ENCODE measurements around the gene C3. TPM values are rescaled to one million over a fixed set of nuclear protein-coding genes. Genes with fewer than 3 reads are reported as not detected.

Gene C3
- total and polyA plus RNA-seq, 2 experiments from 2014 or later: 5.1 to 17.7 TPM

GRCh38 chr19:6668691-6669090 lies 51.8 kb downstream of the C3 start:
- Histone ChIP-seq H2AFZ (no peak overlapping the region), H3K79me2 (replicated peaks; ENCODE audit: insufficient read depth) (no peaks in the 10 kb centered on the region), H3K27ac (ENCODE audit: low read depth) (no peak overlapping the region), H3K4me3 (no peak overlapping the region), H3K4me2 (no peak overlapping the region), H3K27me3 (ENCODE audit: insufficient read depth) (no peaks in the 10 kb centered on the region), H3K4me1 (ENCODE audit: insufficient read depth) (no peaks in the 10 kb centered on the region), H3F3A (replicated peaks; ENCODE audit: low read depth) (no peaks in the 10 kb centered on the region), H3K36me3 (ENCODE audit: insufficient read depth) (no peaks in the 10 kb centered on the region), H3K9me2 (ENCODE audit: insufficient read depth) (no peaks in the 10 kb centered on the region), H4K20me1 (replicated peaks; ENCODE audit: insufficient read depth) (no peaks in the 10 kb centered on the region)
- no peak for DNase-seq (ENCODE audit: low spot score)
- Mint-ChIP-seq H3K36me3 (ENCODE audit: low read depth) (peaks cover 31% of the 10 kb centered on the region), H3K27ac (no peak overlapping the region), H3K4me1 (no peaks in the 10 kb centered on the region), H3K9me3 (peaks cover 65% of the 10 kb centered on the region), H3K27me3 (ENCODE audit: insufficient read depth, low read depth, poor library complexity) (peaks cover 11% of the 10 kb centered on the region), H3K4me3 (no peak overlapping the region)
- TF ChIP-seq CREB1 (CRISPR knock-in tag; IDR thresholded peaks at IDR 0.05; ENCODE audit: low read depth) (no peak), NANOG (IDR thresholded peaks at IDR 0.05; ENCODE audit: borderline replicate concordance) (no peak), JUNB (IDR thresholded peaks at IDR 0.05; ENCODE audit: unreplicated experiment) (no peak), ZNF331 (CRISPR knock-in tag; IDR thresholded peaks at IDR 0.05; ENCODE audit: low read depth) (no peak), CTCF (conservative IDR thresholded peaks at IDR 0.05; ENCODE audit: low read depth in 2 of 2) (no peak), POLR2AphosphoS5 (IDR thresholded peaks at IDR 0.05; ENCODE audit: low read depth) (no peak), ETS1 (IDR thresholded peaks at IDR 0.05) (no peak), REST (IDR thresholded peaks at IDR 0.05; ENCODE audit: unreplicated experiment) (no peak), STAT1 (IDR thresholded peaks at IDR 0.05; ENCODE audit: unreplicated experiment) (no peak), ZNF114 (CRISPR knock-in tag; IDR thresholded peaks at IDR 0.05) (no peak), EZH2phosphoT487 (IDR thresholded peaks at IDR 0.05; ENCODE audit: unreplicated experiment) (no peak), ZNF462 (CRISPR knock-in tag; IDR thresholded peaks at IDR 0.05) (no peak), EZH2 (IDR thresholded peaks at IDR 0.05; ENCODE audit: low read depth, unreplicated experiment) (no peak)
- ATAC-seq: no peak

Measured in GM23338 (cell line).